Ascending aorta (tissue), 2 donors: ENCODE results near the gene FOXG1. TPM values are rescaled to one million over a fixed set of nuclear protein-coding genes. Genes with fewer than 3 reads are reported as not detected.

Experiments used
- DNase-seq, 2 donors: peaks; one replicate each; pipeline ENCODE4 v3.0.0-alpha.2; 2019; ENCODE audit warnings: low spot score in 2 of 2
- H3K27ac ChIP-seq, 2 donors: fragments of 200-600 bp; sonication (generic); one replicate each; pipeline ENCODE4 v1.5.1; 2016 to 2017; ENCODE audit warnings: mild to moderate bottlenecking in 1 of 2
- H3K27me3 ChIP-seq: fragments of 200-600 bp; sonication (generic); one replicate; pipeline ENCODE4 v1.5.1; 2017
- H3K36me3 ChIP-seq, 2 donors: fragments of 200-600 bp; sonication (generic); one replicate each; pipeline ENCODE4 v1.5.1; 2016
- H3K4me1 ChIP-seq, 2 donors: fragments of 200-600 bp; sonication (generic); one replicate each; pipeline ENCODE4 v1.5.1; 2016 to 2017; ENCODE audit warnings: mild to moderate bottlenecking in 1 of 2
- H3K4me3 ChIP-seq, 2 donors: fragments of 200-600 bp; sonication (generic); one replicate each; pipeline ENCODE4 v1.5.1; 2016 to 2017; ENCODE audit warnings: mild to moderate bottlenecking in 1 of 2
- H3K9me3 ChIP-seq, 2 donors: fragments of 200-600 bp; sonication (generic); one replicate each; pipeline ENCODE4 v1.5.1; 2016
- CTCF ChIP-seq, 3 experiments: fragments of 200-600 bp in 2 of 3; fragments of 450-650 bp in 1 of 3; sonication (generic) in 2 of 3; IDR thresholded peaks; one replicate each; pipeline ENCODE4 v1.5.1; 2016 to 2019; ENCODE audit warnings: antibody characterized with exemption in 3 of 3, mild to moderate bottlenecking in 1 of 3, moderate library complexity in 1 of 3
- intact Hi-C: fragments of 100-400 bp; cut with DNase I; formaldehyde crosslinking; loops from one replicate; pipeline ENCODE4 v1.15.1; 2023
- total RNA-seq: library from RNA; depleted of rRNA; stranded (reverse); fragments of >200 nt; gene quantifications from one replicate; pipeline ENCODE4 v1.1.0, GENCODE V29; 2016

FOXG1 gene
- total RNA-seq, 1 donor from 2014 or later: not detected

DNA sequence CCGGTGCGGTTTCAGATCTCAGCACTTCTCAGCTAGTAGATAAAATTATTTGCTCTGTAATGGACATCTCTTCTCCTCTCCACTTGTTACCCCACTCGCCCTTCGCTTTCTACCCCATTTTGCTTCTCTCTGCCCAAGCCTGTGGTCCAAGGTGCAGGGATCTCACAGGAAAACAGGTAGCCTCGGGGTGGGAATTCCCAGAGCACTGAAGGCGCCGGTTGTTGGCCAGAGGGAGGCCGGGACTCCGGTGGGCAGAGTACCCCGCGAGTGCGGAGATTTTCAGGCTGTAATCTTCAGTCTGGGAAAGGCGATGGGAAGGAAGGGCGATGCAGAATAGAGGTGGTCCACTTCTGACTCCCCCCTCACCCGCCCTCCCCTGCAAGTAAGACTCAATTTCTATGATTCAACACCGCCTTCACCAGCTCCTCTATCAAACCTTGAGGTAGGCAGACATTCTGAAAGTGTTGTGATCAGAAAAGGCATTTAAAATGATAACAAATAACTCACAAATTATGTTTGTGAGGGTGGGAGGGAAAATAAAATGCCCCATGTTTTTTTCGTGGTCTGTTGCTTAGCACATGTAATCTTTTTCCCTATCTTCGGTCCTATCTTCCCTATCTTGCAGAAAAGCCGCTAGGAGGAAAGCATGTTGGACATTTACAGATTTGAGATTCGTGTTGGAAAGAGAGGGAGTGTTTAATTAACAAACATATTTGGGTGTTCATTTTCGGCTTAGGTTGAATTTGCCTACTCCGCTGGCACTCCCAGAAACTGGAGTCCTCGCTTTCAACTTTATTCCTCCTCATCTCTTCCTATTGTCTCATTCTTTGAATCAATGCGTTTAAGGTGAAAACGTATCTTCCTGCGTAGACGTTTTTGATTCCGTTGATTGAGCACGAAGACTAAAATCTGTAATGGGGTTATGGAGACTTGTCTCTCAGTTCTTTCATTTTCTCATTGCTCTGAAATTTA, 8.5 kb downstream of the FOXG1 start:
- Histone ChIP-seq H3K27ac (no peak overlapping the region), H3K9me3 (no peaks in the 10 kb centered on the region), H3K36me3 (no peaks in the 10 kb centered on the region), H3K27me3 (no peaks in the 10 kb centered on the region), H3K4me1 (no peaks in the 10 kb centered on the region), H3K4me3 (no peak overlapping the region)
- TF ChIP-seq CTCF (IDR thresholded peaks at IDR 0.05): no peak
- no peak for DNase-seq
- intact Hi-C loops: no loop called here

DNA sequence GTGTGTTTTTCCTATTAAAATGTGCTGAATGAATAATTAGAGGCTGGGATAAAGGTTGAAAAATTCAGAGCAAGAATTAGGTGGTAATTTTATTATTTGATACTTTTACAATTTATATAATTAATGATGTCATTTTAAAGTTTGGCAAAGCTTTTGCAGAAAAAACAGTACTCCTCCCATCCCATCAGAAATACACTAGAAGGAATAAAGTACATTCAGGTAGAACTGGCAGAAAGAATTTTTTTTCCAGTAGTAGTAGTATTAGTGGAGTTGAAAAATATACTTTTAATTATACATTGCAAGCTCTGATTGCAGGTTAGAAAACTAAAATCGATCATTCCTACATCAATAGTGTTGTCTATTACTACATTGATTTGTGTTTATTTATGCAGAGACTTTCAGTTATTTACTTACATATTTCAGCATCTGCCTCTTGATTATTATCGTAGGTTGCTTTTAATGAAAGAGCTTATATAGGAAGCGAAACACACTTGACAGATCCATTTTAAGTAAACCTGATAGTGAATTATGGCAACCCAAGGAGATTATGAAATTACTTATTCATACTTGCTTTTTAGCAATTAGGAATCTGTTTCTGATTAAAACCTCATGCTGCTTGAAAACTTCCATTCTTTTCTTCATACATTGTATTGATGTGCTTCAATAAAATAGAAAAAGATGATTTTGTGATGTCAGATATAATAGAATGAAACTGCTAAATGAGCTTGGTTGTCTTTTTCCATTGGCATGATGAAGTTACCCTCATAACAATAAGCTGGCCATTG, 10.1 kb downstream of the FOXG1 start:
- Histone ChIP-seq H3K4me3 (no peak overlapping the region), H3K4me1 (no peaks in the 10 kb centered on the region), H3K27me3 (no peaks in the 10 kb centered on the region), H3K27ac (no peak overlapping the region), H3K9me3 (no peaks in the 10 kb centered on the region), H3K36me3 (no peaks in the 10 kb centered on the region)
- intact Hi-C loops: no loop called here
- no peak for TF ChIP-seq CTCF (IDR thresholded peaks at IDR 0.05)
- DNase-seq: no peak

DNA sequence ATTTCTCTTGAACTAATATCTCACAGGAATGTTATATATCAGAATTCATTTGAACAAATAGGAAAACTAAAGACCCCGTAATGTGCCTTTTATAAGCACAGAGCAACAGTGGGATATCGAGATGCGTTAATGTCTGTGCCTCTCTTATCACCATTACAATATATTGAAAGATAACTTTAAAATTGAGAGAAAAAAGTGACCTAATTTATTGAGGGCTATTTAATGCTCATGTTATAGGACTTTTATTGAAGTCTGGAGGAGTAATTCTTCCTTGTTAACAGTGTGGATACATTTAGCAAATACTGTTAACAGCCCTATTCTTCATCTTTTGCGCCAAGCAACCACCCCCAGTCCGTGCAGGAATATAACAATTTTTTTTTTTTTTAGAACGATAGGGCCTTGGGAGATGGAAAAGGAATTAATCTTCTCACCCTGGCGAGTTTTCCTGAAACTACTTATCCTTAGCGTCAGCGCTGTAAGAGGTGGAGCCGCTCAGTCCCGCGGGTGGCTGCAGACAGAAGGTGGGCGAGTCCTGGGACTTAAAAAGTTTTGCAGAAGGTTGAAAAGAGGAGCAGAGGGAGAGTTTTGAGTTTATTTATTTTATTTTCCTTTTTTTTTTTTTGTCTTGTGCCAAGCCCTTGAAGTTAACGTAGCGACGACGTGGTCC, 11.0 kb downstream of the FOXG1 start:
- Histone ChIP-seq H3K9me3 (no peaks in the 10 kb centered on the region), H3K27ac (no peak overlapping the region), H3K36me3 (no peaks in the 10 kb centered on the region), H3K4me1 (no peaks in the 10 kb centered on the region), H3K4me3 (no peak overlapping the region), H3K27me3 (no peaks in the 10 kb centered on the region)
- no peak for TF ChIP-seq CTCF (IDR thresholded peaks at IDR 0.05)
- no peak for DNase-seq
- intact Hi-C loops: no loop called here

- intact Hi-C loops: no loop called here
- Histone ChIP-seq H3K4me1 (no peaks in the 10 kb centered on the region), H3K9me3 (no peaks in the 10 kb centered on the region), H3K27ac (no peak overlapping the region), H3K36me3 (no peaks in the 10 kb centered on the region), H3K27me3 (no peaks in the 10 kb centered on the region), H3K4me3 (no peak overlapping the region)
- DNase-seq: no peak
- TF ChIP-seq CTCF (IDR thresholded peaks at IDR 0.05): no peak
Observed at GRCh38 chr14:28778138-28779117, 11.8 kb downstream of the FOXG1 start.

- intact Hi-C loops: no loop called here
- no peak for DNase-seq
- Histone ChIP-seq H3K4me3 (no peak overlapping the region), H3K36me3 (no peaks in the 10 kb centered on the region), H3K27me3 (no peaks in the 10 kb centered on the region), H3K27ac (no peak overlapping the region), H3K9me3 (no peaks in the 10 kb centered on the region), H3K4me1 (no peaks in the 10 kb centered on the region)
- TF ChIP-seq CTCF (IDR thresholded peaks at IDR 0.05): no peak
Observed at GRCh38 chr14:28779456-28779855, 12.9 kb downstream of the FOXG1 start.
